HEK293 (cell line): ENCODE measurements around the gene GMPR.

Source experiments
- FEZF1 ChIP-seq: fragments of 450-650 bp; formaldehyde crosslinking; IDR thresholded peaks from 2 replicates; pipeline ENCODE4 v1.5.1; 2016; ENCODE audit warnings: missing biosample characterization, missing genetic modification characterization
- KLF1 ChIP-seq: fragments of 450-650 bp; formaldehyde crosslinking; IDR thresholded peaks from 2 replicates; pipeline ENCODE4 v1.5.1; 2016; ENCODE audit warnings: missing biosample characterization, missing genetic modification characterization
- KLF10 ChIP-seq: fragments of 450-650 bp; IDR thresholded peaks from 2 replicates; pipeline ENCODE4 v1.5.1; 2018; ENCODE audit warnings: missing biosample characterization, mild to moderate bottlenecking, missing genetic modification characterization
- KLF16 ChIP-seq: fragments of 450-650 bp; formaldehyde crosslinking; IDR thresholded peaks from 2 replicates; pipeline ENCODE4 v1.5.1; 2017; ENCODE audit warnings: missing biosample characterization, missing genetic modification characterization
- SCRT2 ChIP-seq: fragments of 450-650 bp; formaldehyde crosslinking; IDR thresholded peaks from 2 replicates; pipeline ENCODE4 v1.5.1; 2016; ENCODE audit warnings: missing biosample characterization, missing genetic modification characterization
- ZNF2 ChIP-seq: fragments of 450-650 bp; formaldehyde crosslinking; IDR thresholded peaks from 2 replicates; pipeline ENCODE4 v1.5.1; 2016; ENCODE audit warnings: missing biosample characterization, missing genetic modification characterization
- ZNF24 ChIP-seq: fragments of 450-650 bp; formaldehyde crosslinking; IDR thresholded peaks from 2 replicates; pipeline ENCODE4 v1.5.1; 2016; ENCODE audit warnings: missing biosample characterization, missing genetic modification characterization
- ZNF324 ChIP-seq: fragments of 450-650 bp; formaldehyde crosslinking; IDR thresholded peaks from 2 replicates; pipeline ENCODE4 v1.5.1; 2016; ENCODE audit warnings: missing biosample characterization, missing genetic modification characterization
- ZNF37A ChIP-seq: fragments of 450-650 bp; IDR thresholded peaks from 2 replicates; pipeline ENCODE4 v1.5.1; 2018; ENCODE audit warnings: missing biosample characterization, missing genetic modification characterization
- ZNF394 ChIP-seq: fragments of 450-650 bp; formaldehyde crosslinking; IDR thresholded peaks from 2 replicates; pipeline ENCODE4 v1.5.1; 2016; ENCODE audit warnings: missing biosample characterization, missing genetic modification characterization, mild to moderate bottlenecking, moderate library complexity, borderline replicate concordance
- ZNF514 ChIP-seq: fragments of 450-650 bp; formaldehyde crosslinking; IDR thresholded peaks from 2 replicates; pipeline ENCODE4 v1.5.1; 2016; ENCODE audit warnings: missing biosample characterization, missing genetic modification characterization
- ZNF555 ChIP-seq: fragments of 450-650 bp; formaldehyde crosslinking; conservative IDR thresholded peaks from 2 replicates; pipeline ENCODE4 v1.5.1; 2017; ENCODE audit warnings: missing biosample characterization, mild to moderate bottlenecking, missing genetic modification characterization, inconsistent platforms
- ZNF658 ChIP-seq: fragments of 450-650 bp; formaldehyde crosslinking; IDR thresholded peaks from 2 replicates; pipeline ENCODE4; 2016; ENCODE audit warnings: missing biosample characterization, missing genetic modification characterization
- TF ChIP-seq, protein P1 (sequence below): fragments of 450-650 bp; IDR thresholded peaks from 2 replicates; pipeline ENCODE4 v1.5.1; 2018; ENCODE audit warnings: missing biosample characterization, mild to moderate bottlenecking, missing genetic modification characterization
- TF ChIP-seq, protein P2 (sequence below): fragments of 450-650 bp; formaldehyde crosslinking; IDR thresholded peaks from 2 replicates; pipeline ENCODE4 v1.5.1; 2016; ENCODE audit warnings: missing biosample characterization, missing genetic modification characterization
- TF ChIP-seq, protein P3 (sequence below): fragments of 450-650 bp; formaldehyde crosslinking; IDR thresholded peaks from 2 replicates; pipeline ENCODE4 v1.5.1; 2016; ENCODE audit warnings: missing biosample characterization, missing genetic modification characterization
- TF ChIP-seq, protein P4 (sequence below): fragments of 450-650 bp; formaldehyde crosslinking; conservative IDR thresholded peaks from 2 replicates; pipeline ENCODE4 v1.5.1; 2016; ENCODE audit warnings: low read depth, missing biosample characterization, missing genetic modification characterization
- TF ChIP-seq, protein P5 (sequence below): fragments of 450-650 bp; formaldehyde crosslinking; IDR thresholded peaks from 2 replicates; pipeline ENCODE4 v1.5.1; 2016; ENCODE audit warnings: missing biosample characterization, missing genetic modification characterization, low read depth

GMPR gene

DNA sequence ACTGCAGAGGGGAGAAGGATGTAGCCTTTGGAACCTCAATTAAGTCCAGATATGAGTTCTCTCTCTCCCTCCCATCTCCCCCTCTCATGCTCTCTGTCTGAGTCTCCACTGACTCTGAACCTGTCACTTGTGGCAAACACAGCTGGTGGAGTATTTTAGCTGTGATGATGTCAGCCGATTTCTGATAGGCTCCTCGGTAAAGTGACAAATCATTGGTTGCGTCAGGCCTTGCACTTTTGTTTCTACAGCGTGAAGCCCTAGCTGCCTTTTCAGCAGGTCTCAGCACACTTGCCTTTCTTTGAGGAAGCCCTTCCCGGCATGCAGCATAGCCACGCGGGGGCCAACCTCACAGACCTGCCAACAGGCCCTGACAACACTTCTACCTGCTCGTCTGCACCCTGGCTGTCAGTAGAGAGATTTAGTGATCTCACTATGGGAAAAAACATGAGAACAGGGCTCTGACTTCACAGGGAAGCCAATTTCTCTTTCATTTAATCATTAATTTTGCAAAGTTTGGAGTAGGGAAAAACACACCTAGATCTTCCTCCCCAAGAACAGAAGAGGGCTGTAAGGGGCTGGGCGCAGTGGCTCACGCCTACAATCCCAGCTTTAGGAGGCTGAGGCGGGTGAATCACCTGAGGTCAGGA lies 84.4 kb downstream of the GMPR start (continued):
- TF ChIP-seq ZNF658 (tag by site-specific recombination) (no peak), SCRT2 (peak; percentile 93), ZNF37A (tag by site-specific recombination) (no peak), ZNF24 (tag by site-specific recombination) (peak; percentile 64; the same call in 1 of the 2 replicates), ZNF555 (tag by site-specific recombination) (no peak), ZNF2 (tag by site-specific recombination) (no peak), KLF1 (no peak), ZNF514 (no peak), KLF10 (0 out of 2 replicates have a peak, but pooled peaks have one; percentile 17), FEZF1 (tag by site-specific recombination) (peak; percentile 97), KLF16 (no peak), ZNF394 (tag by site-specific recombination) (peak; percentile 37; the same call in 1 of the 2 replicates), ZNF324 (tag by site-specific recombination) (no peak; the same call in 1 of the 2 replicates)
- TF ChIP-seq, protein P1, sequence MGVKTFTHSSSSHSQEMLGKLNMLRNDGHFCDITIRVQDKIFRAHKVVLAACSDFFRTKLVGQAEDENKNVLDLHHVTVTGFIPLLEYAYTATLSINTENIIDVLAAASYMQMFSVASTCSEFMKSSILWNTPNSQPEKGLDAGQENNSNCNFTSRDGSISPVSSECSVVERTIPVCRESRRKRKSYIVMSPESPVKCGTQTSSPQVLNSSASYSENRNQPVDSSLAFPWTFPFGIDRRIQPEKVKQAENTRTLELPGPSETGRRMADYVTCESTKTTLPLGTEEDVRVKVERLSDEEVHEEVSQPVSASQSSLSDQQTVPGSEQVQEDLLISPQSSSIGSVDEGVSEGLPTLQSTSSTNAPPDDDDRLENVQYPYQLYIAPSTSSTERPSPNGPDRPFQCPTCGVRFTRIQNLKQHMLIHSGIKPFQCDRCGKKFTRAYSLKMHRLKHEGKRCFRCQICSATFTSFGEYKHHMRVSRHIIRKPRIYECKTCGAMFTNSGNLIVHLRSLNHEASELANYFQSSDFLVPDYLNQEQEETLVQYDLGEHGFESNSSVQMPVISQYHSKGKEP (tag by site-specific recombination), result 0 out of 2 replicates have a peak, but pooled peaks have one; percentile 25
- TF ChIP-seq, protein P2, sequence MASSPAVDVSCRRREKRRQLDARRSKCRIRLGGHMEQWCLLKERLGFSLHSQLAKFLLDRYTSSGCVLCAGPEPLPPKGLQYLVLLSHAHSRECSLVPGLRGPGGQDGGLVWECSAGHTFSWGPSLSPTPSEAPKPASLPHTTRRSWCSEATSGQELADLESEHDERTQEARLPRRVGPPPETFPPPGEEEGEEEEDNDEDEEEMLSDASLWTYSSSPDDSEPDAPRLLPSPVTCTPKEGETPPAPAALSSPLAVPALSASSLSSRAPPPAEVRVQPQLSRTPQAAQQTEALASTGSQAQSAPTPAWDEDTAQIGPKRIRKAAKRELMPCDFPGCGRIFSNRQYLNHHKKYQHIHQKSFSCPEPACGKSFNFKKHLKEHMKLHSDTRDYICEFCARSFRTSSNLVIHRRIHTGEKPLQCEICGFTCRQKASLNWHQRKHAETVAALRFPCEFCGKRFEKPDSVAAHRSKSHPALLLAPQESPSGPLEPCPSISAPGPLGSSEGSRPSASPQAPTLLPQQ (tag by site-specific recombination), result peak; percentile 78
- TF ChIP-seq, protein P3, sequence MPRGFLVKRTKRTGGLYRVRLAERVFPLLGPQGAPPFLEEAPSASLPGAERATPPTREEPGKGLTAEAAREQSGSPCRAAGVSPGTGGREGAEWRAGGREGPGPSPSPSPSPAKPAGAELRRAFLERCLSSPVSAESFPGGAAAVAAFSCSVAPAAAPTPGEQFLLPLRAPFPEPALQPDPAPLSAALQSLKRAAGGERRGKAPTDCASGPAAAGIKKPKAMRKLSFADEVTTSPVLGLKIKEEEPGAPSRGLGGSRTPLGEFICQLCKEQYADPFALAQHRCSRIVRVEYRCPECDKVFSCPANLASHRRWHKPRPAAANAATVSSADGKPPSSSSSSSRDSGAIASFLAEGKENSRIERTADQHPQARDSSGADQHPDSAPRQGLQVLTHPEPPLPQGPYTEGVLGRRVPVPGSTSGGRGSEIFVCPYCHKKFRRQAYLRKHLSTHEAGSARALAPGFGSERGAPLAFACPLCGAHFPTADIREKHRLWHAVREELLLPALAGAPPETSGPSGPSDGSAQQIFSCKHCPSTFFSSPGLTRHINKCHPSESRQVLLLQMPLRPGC (tag by site-specific recombination), result 0 out of 2 replicates have a peak, but pooled peaks have one; percentile 17
- TF ChIP-seq, protein P4, sequence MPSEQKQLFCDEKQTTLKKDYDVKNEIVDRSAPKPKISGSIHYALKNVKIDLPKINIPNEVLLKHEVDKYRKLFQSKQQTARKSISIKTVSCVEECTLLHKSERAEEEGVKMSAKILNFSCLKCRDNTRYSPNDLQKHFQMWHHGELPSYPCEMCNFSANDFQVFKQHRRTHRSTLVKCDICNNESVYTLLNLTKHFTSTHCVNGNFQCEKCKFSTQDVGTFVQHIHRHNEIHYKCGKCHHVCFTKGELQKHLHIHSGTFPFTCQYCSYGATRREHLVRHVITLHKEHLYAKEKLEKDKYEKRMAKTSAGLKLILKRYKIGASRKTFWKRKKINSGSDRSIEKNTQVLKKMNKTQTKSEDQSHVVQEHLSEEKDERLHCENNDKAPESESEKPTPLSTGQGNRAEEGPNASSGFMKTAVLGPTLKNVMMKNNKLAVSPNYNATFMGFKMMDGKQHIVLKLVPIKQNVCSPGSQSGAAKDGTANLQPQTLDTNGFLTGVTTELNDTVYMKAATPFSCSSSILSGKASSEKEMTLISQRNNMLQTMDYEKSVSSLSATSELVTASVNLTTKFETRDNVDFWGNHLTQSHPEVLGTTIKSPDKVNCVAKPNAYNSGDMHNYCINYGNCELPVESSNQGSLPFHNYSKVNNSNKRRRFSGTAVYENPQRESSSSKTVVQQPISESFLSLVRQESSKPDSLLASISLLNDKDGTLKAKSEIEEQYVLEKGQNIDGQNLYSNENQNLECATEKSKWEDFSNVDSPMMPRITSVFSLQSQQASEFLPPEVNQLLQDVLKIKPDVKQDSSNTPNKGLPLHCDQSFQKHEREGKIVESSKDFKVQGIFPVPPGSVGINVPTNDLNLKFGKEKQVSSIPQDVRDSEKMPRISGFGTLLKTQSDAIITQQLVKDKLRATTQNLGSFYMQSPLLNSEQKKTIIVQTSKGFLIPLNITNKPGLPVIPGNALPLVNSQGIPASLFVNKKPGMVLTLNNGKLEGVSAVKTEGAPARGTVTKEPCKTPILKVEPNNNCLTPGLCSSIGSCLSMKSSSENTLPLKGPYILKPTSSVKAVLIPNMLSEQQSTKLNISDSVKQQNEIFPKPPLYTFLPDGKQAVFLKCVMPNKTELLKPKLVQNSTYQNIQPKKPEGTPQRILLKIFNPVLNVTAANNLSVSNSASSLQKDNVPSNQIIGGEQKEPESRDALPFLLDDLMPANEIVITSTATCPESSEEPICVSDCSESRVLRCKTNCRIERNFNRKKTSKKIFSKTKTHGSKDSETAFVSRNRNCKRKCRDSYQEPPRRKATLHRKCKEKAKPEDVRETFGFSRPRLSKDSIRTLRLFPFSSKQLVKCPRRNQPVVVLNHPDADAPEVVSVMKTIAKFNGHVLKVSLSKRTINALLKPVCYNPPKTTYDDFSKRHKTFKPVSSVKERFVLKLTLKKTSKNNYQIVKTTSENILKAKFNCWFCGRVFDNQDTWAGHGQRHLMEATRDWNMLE (tag by site-specific recombination), result 0 out of 2 replicates have a peak, but pooled peaks have one; percentile 21
- TF ChIP-seq, protein P5, sequence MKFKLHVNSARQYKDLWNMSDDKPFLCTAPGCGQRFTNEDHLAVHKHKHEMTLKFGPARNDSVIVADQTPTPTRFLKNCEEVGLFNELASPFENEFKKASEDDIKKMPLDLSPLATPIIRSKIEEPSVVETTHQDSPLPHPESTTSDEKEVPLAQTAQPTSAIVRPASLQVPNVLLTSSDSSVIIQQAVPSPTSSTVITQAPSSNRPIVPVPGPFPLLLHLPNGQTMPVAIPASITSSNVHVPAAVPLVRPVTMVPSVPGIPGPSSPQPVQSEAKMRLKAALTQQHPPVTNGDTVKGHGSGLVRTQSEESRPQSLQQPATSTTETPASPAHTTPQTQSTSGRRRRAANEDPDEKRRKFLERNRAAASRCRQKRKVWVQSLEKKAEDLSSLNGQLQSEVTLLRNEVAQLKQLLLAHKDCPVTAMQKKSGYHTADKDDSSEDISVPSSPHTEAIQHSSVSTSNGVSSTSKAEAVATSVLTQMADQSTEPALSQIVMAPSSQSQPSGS (tag by site-specific recombination), result peak; percentile 95
